MG63 (cell line): ENCODE measurements around the gene IQCE. TPM values are rescaled to one million over a fixed set of nuclear protein-coding genes. Genes with fewer than 3 reads are reported as not detected.

Experiments used
- DNase-seq: peaks from one replicate; pipeline ENCODE4 v3.0.0-alpha.2; 2020
- H3K27me3 ChIP-seq: fragments of 250-450 bp; sonication (Bioruptor Pico); 2 replicates; pipeline ENCODE4 v1.5.1; 2020; ENCODE audit warnings: mild to moderate bottlenecking, moderate library complexity
- H3K36me3 ChIP-seq: fragments of 250-450 bp; sonication (Bioruptor Pico); 2 replicates; pipeline ENCODE4 v1.5.1; 2020; ENCODE audit warnings: mild to moderate bottlenecking, moderate library complexity
- H3K4me3 ChIP-seq: fragments of 250-450 bp; sonication (Bioruptor Pico); 2 replicates; pipeline ENCODE4 v1.5.1; 2020; ENCODE audit warnings: mild to moderate bottlenecking, moderate library complexity
- H3K9me3 ChIP-seq: fragments of 250-450 bp; sonication (Bioruptor Pico); 2 replicates; pipeline ENCODE4 v1.5.1; 2020; ENCODE audit warnings: mild to moderate bottlenecking, moderate library complexity
- total RNA-seq: library from RNA; depleted of rRNA; stranded (reverse); fragments of >200 nt; shearing (Covaris generic); gene quantifications from 2 replicates; pipeline ENCODE4 v1.2.3, GENCODE V29; 2014; ENCODE audit warnings: low replicate concordance; rRNA removed

The IQCE gene
- total RNA-seq, 1 experiment from 2014 or later, result 18.2 TPM

GRCh38 chr7:2661602-2662272 is 103.0 kb downstream of the IQCE start:
- Histone ChIP-seq H3K9me3 (no peaks in the 10 kb centered on the region), H3K36me3 (no peaks in the 10 kb centered on the region; the same call in 1 of the 2 replicates)

DNA sequence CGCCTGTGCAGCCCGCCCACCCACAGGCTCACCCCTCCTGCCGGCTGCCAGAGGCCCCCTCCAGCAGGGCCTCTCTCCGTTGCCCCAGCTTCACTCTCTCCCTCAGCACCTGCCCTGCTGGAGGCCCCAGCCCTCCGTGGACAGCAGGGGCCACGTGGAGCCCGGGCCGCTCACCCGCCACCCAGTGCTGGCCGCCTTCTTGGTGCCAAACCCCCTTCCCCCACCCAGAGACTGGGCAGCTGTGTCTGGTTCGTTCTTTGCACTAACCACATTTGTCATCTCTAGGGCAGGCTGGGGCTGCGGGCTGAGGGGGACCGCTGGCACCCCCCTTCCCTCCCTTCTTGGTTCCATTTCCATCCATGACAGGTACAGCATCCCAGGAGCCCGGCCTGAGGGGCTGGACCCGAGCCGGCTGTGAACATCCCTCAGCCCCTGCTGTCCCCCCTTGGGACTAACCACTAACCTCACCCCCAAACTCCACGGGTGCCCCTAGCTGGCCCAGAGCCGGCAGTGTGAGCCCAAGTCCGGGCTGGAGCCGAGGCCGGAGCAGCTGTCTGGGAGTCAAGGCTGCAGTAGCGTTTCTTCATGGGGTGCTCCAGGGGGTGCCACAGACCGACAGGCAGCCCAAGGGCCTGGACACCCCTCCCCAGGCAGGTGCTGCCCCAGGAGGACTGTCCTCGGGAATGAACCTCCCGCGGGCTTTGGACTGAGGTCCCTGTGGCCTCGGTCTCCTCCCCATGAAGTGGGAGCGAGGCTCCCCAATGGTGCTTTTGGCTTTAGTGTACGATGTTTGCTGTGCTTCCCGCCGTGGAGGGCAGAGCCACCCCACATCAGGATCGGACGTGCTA is 103.7 kb downstream of the IQCE start:
- no peak overlapping the region for H3K4me3 ChIP-seq
- no peaks in the 10 kb centered on the region for H3K9me3 ChIP-seq
- H3K36me3 ChIP-seq, result no peaks in the 10 kb centered on the region; the same call in 1 of the 2 replicates
- DNase-seq, result no peak
- H3K27me3 ChIP-seq, result no peaks in the 10 kb centered on the region

More at GRCh38 chr7:2661602-2662272, 103.0 kb downstream of the IQCE start:
- no peaks in the 10 kb centered on the region for H3K27me3 ChIP-seq
- H3K4me3 ChIP-seq, result no peak overlapping the region
- DNase-seq, result no peak

DNA sequence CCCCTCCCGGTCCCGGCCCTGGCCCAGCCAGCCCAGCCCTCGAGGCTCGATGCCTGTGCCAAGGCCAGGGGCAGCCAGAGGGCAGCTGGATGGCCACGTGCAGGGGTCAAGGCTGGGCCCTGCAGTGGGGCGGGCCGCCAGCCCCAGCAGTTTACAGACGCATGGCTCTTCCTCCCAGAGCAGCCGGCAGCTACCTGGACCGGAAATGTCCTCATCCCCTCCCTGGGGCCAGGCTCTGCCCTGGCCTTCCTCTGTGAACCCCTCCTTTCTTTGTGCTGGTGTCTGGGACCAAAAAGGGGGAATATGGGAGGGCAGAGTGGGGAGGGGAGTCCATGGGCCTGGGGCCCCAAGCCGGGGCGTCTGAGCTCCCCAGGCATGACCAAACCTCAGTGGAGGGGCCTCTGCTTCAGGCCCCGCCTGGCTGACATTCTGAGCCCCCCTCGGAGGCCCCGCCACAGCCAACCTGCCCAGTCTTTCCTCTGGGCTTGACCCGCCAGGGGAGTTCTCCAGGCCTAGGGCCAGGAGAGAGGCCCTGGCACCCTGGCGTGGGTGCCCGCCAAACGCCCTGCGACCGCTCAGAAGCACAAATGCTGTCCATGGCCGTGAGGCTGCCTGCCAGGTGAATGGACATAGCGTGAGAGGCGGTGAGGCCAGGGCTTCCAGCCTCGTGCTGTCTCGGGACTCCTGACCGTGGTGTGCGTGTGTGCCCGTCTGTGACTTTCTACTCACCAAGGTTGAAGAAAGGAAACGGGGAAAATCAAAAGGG is 104.5 kb downstream of the IQCE start:
- no peaks in the 10 kb centered on the region; the same call in 1 of the 2 replicates for H3K36me3 ChIP-seq
- no peaks in the 10 kb centered on the region for H3K9me3 ChIP-seq
- no peak overlapping the region for H3K4me3 ChIP-seq
- no peak for DNase-seq
- H3K27me3 ChIP-seq, result no peaks in the 10 kb centered on the region

DNA sequence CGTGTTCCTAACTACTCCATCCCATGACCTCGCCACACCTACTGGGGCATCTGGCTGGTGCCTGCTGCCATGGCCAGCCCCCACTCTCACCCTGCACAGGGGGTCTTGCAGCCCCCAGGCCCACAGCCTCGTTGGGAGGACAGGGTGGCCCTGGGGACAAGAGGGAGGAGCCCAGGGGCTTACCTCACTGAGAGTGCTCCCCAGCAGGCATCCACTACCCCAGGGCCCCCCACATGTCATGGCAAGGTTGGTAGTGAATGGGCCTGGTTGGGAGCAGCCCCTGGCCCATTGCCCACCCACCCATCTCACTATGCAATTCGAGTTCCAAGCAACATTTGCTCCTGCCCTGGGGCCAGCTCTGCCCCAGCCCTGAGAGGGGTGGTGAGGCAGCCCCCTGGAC is 105.2 kb downstream of the IQCE start:
- Histone ChIP-seq H3K9me3 (no peaks in the 10 kb centered on the region), H3K36me3 (no peaks in the 10 kb centered on the region; the same call in 1 of the 2 replicates)
- DNase-seq, result no peak

More for the DNA sequence above, 105.2 kb downstream of the IQCE start:
- no peaks in the 10 kb centered on the region for H3K27me3 ChIP-seq
- no peak overlapping the region for H3K4me3 ChIP-seq

Other genes with a start within 250 kb of the IQCE start
- gene SNX8, start 244.5 kb upstream of the IQCE start, total RNA-seq, result 14.3 and 26.8 TPM in 2 replicates
- gene EIF3B, start 204.2 kb upstream of the IQCE start, total RNA-seq, result 270 and 299 TPM in 2 replicates
- 6.2 and 25.5 TPM in 2 replicates for gene CHST12, start 155.4 kb upstream of the IQCE start, total RNA-seq
- not detected in 2 replicates for gene GRIFIN, start 82.6 kb upstream of the IQCE start, total RNA-seq
- 2.9 and 6.0 TPM in 2 replicates for gene LFNG, start 39.2 kb upstream of the IQCE start, total RNA-seq
- gene BRAT1, start 3.5 kb upstream of the IQCE start, total RNA-seq, result 43.2 and 59.7 TPM in 2 replicates
- gene TTYH3, start 73.0 kb downstream of the IQCE start, total RNA-seq, result 15.8 and 29.8 TPM in 2 replicates
- gene AMZ1, start 129.2 kb downstream of the IQCE start, total RNA-seq, result 0.03 TPM in 1 of 2 replicates, not detected in the other